Measurements from ENCODE around the gene ZNF570. TPM values are rescaled to one million over a fixed set of nuclear protein-coding genes. Genes with fewer than 3 reads are reported as not detected.

ZNF570 gene
- total and polyA plus RNA-seq, 2 of the 13 experiments (the other 11 are each of a cell fraction or from before 2014, with no cell fraction given), result 1.0 to 4.4 TPM

GRCh38 chr19:37468961-37469777 is at the start of gene ZNF570 (continued):
- TF ChIP-seq CBX1 (IDR thresholded peaks at IDR 0.05; ENCODE audit: low read depth), result peak; percentile 32
- 0 out of 2 replicates have a peak, but pooled peaks have one; percentile 32 for TF ChIP-seq DR1 (CRISPR knock-in tag; IDR thresholded peaks at IDR 0.05)
- peak; percentile 24; the same call in 1 of the 2 replicates for TF ChIP-seq DNMT3B (CRISPR knock-in tag; conservative IDR thresholded peaks at IDR 0.05)
- no peak for TF ChIP-seq ZFP62 (CRISPR knock-in tag; IDR thresholded peaks at IDR 0.05)
- TF ChIP-seq TBX2 (CRISPR knock-in tag; IDR thresholded peaks at IDR 0.05; ENCODE audit: borderline replicate concordance), result peak; percentile 65; the same call in 1 of the 2 replicates
- no peak for TF ChIP-seq ZNF569 (CRISPR knock-in tag; IDR thresholded peaks at IDR 0.05; ENCODE audit: borderline replicate concordance)
- peak; percentile 43; the same call in 1 of the 2 replicates for TF ChIP-seq MYC (CRISPR knock-in tag; IDR thresholded peaks at IDR 0.05; ENCODE audit: borderline replicate concordance)
- TF ChIP-seq ZNF12 (CRISPR knock-in tag; IDR thresholded peaks at IDR 0.05), result no peak
- TF ChIP-seq IKZF5 (CRISPR knock-in tag; IDR thresholded peaks at IDR 0.05), result peak; percentile 59; the same call in 1 of the 2 replicates
- 0 out of 2 replicates have a peak, but pooled peaks have one; percentile 49 for TF ChIP-seq HMGXB3 (CRISPR knock-in tag; IDR thresholded peaks at IDR 0.05; ENCODE audit: borderline replicate concordance)
- peak; percentile 39; the same call in 1 of the 2 replicates for TF ChIP-seq FOXP4 (CRISPR knock-in tag; IDR thresholded peaks at IDR 0.05)
- TF ChIP-seq NFIC (IDR thresholded peaks at IDR 0.05; ENCODE audit: low read length), result no peak
- TF ChIP-seq MAFG (CRISPR knock-in tag; IDR thresholded peaks at IDR 0.05), result 0 out of 2 replicates have a peak, but pooled peaks have one; percentile 41
- TF ChIP-seq ZNF253 (CRISPR knock-in tag; IDR thresholded peaks at IDR 0.05; ENCODE audit: borderline replicate concordance), result no peak
- no peak for TF ChIP-seq ZFAT (CRISPR knock-in tag; conservative IDR thresholded peaks at IDR 0.05)
- TF ChIP-seq CREM (IDR thresholded peaks at IDR 0.05), result peak; percentile 93
- no peak for TF ChIP-seq CREM (CRISPR knock-in tag; IDR thresholded peaks at IDR 0.05)
- TF ChIP-seq WIZ (CRISPR knock-in tag; IDR thresholded peaks at IDR 0.05), result 0 out of 2 replicates have a peak, but pooled peaks have one; percentile 33
- TF ChIP-seq TSC22D2 (CRISPR knock-in tag; IDR thresholded peaks at IDR 0.05; ENCODE audit: borderline replicate concordance), result no peak
